Neural crest cell (in vitro differentiated cells): ENCODE results near the gene AFAP1L1. TPM values are rescaled to one million over a fixed set of nuclear protein-coding genes. Genes with fewer than 3 reads are reported as not detected.

Source experiments
- DNase-seq: peaks from one replicate; pipeline ENCODE4 v3.0.0; 2021; ENCODE audit warnings: low read depth, mixed read lengths, low spot score
- H3K27ac Mint-ChIP-seq: one replicate; pipeline ENCODE4 v1.8.0; 2021; ENCODE audit warnings: mild to moderate bottlenecking, mixed read lengths; ENCODE audit not compliant: unreplicated experiment
- H3K27me3 Mint-ChIP-seq: 2 replicates; pipeline ENCODE4 v1.8.0; 2021; ENCODE audit warnings: low read depth, mild to moderate bottlenecking, mixed read lengths
- H3K36me3 Mint-ChIP-seq: 2 replicates; pipeline ENCODE4 v1.8.0; 2021; ENCODE audit warnings: low read depth, mild to moderate bottlenecking, mixed read lengths
- H3K4me1 Mint-ChIP-seq: 2 replicates; pipeline ENCODE4 v1.8.0; 2021; ENCODE audit warnings: mixed read lengths
- H3K4me3 Mint-ChIP-seq: one replicate; pipeline ENCODE4 v1.8.0; 2021; ENCODE audit warnings: mild to moderate bottlenecking, mixed read lengths
- H3K9me3 Mint-ChIP-seq: 2 replicates; pipeline ENCODE4 v1.8.0; 2021; ENCODE audit warnings: mixed read lengths
- total RNA-seq: library from RNA; stranded (reverse); gene quantifications from 2 replicates; pipeline ENCODE4 v1.2.1, GENCODE V29; 2021
- TF ChIP-seq, protein P1 (sequence below): fragments of 200-600 bp; sonication (generic); conservative IDR thresholded peaks from 2 replicates; pipeline ENCODE4 v1.5.0; 2021; ENCODE audit warnings: antibody characterized with exemption, mild to moderate bottlenecking

Gene AFAP1L1
- total RNA-seq, 1 donor from 2014 or later: 11.6 TPM

DNA sequence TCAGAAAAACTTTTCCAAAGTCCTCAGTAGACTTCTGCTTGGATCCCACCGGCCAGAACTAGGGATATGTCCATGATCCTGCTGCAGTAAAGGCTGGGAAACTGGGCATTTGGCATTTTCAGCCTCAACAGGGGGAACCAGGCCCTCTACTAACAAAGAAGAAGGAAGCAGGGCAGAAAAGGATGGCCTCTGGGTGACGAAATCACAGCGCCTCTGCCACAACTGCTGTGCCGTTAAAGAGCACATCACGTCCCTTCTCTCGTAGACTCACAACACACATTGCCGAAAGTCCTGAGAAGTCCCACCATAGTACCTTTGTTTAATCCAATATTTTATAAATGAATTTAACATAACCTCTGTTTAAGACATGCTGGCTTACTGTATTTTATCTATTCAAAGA lies 10.4 kb upstream of the AFAP1L1 start:
- Mint-ChIP-seq H3K4me1 (no peaks in the 10 kb centered on the region), H3K9me3 (no peaks in the 10 kb centered on the region), H3K4me3 (no peak overlapping the region), H3K27ac (no peak overlapping the region), H3K27me3 (peaks cover 62% of the 10 kb centered on the region), H3K36me3 (no peaks in the 10 kb centered on the region)
- DNase-seq: no peak
- TF ChIP-seq, protein P1, sequence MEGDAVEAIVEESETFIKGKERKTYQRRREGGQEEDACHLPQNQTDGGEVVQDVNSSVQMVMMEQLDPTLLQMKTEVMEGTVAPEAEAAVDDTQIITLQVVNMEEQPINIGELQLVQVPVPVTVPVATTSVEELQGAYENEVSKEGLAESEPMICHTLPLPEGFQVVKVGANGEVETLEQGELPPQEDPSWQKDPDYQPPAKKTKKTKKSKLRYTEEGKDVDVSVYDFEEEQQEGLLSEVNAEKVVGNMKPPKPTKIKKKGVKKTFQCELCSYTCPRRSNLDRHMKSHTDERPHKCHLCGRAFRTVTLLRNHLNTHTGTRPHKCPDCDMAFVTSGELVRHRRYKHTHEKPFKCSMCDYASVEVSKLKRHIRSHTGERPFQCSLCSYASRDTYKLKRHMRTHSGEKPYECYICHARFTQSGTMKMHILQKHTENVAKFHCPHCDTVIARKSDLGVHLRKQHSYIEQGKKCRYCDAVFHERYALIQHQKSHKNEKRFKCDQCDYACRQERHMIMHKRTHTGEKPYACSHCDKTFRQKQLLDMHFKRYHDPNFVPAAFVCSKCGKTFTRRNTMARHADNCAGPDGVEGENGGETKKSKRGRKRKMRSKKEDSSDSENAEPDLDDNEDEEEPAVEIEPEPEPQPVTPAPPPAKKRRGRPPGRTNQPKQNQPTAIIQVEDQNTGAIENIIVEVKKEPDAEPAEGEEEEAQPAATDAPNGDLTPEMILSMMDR: no peak

DNA sequence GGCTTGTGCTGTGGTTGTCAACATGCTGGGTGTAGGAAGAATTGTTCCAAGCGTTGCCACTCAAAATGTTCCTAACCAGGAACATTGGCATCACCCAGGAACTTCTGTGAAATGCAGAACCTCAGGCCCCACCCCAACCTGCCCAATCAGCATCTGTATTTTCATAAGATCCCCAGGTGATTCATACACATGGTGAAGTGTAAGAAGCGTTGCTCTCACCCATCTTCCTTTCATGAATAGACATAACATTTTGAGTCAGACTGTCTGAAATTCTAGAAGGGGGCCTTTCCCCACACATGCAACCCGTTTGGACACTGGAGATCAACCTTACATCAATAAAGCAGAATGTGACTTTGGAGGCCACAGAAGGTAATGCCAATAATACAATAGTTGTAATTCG lies 9.3 kb upstream of the AFAP1L1 start:
- no peak overlapping the region for H3K27ac Mint-ChIP-seq
- H3K9me3 Mint-ChIP-seq: peaks cover 2% of the 10 kb centered on the region
- peaks cover 61% of the 10 kb centered on the region for H3K27me3 Mint-ChIP-seq
- peaks cover 6% of the 10 kb centered on the region for H3K4me1 Mint-ChIP-seq
- DNase-seq: no peak
- TF ChIP-seq, protein P1: no peak
- no peak overlapping the region for H3K4me3 Mint-ChIP-seq
- no peaks in the 10 kb centered on the region for H3K36me3 Mint-ChIP-seq

DNA sequence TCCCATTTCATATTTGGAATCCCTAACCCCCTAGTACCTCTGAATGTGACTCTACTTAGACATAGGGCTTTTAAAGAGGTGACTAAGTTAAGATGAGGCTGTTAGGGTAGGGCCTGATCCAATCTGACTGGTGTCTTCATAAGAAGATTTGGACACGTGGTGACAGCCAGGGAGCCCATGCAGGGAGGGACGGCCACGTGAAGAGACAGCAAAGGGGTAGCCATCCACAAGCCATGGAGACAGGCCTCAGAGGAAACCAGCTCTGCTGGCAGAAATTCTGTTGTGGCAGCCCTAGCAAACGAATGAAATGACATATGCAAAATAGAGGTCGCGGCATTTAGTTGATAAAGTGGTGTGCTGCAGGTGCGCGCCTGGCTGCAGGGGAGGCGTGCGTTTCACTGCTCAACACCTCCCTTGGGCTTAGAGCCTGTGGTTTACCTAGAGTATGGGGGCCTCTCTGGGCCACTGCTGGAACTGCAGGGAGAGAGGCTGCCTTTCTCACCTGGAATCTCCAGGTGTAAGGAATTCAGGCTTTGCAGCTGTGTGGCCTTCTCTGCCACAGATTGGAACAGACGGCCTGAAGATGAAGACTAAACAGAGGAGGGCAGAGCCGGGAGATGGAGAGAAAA lies 7.1 kb upstream of the AFAP1L1 start:
- Mint-ChIP-seq H3K36me3 (peaks cover 2% of the 10 kb centered on the region), H3K4me3 (no peak overlapping the region), H3K9me3 (peaks cover 12% of the 10 kb centered on the region), H3K27ac (no peak overlapping the region), H3K4me1 (peaks cover 25% of the 10 kb centered on the region), H3K27me3 (peaks cover 50% of the 10 kb centered on the region)
- no peak for DNase-seq
- TF ChIP-seq, protein P1: peak; percentile 69

DNA sequence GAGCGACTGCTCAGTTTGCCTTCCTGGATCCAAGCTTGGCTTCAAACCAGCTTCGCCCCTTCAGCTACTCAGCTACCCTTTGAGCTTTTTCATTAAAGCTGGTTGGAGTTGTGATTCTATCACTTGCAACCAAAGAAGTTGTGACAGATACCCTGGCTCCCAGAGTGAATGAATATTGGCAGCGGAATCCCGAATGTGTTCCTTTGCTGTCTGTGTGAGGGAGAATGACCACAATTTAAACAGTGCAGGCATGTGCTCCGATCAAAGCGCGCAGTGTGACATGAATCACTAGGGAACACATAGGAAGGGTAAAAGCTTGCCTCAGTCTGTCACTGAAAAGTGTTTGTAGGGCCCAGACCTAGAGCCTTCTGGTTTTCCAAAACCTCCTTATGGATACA lies 6.6 kb upstream of the AFAP1L1 start:
- TF ChIP-seq, protein P1: peak; percentile 21
- DNase-seq: no peak
- Mint-ChIP-seq H3K4me3 (no peak overlapping the region), H3K27ac (no peak overlapping the region), H3K27me3 (peaks cover 48% of the 10 kb centered on the region), H3K4me1 (peaks cover 25% of the 10 kb centered on the region), H3K9me3 (peaks cover 12% of the 10 kb centered on the region), H3K36me3 (peaks cover 2% of the 10 kb centered on the region)

DNA sequence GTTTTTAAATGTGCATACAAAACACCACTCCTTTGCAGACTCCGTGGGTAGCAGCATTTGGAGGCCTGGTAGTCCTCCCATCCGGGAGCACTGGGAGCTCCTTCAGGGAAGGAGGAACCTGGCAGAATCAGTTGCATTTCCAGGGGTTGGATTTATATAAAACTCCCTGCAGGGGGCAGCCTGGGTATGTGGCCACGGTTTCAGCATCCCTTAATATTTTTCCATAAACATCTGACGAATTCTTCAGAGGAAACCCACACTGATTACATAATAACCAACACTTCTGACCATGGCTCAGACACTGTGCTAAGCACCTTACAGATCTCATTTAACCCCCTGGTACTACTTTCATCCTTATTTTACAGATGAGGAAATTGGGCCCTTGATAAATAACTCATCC lies 6.1 kb upstream of the AFAP1L1 start:
- Mint-ChIP-seq H3K36me3 (peaks cover 2% of the 10 kb centered on the region), H3K27ac (no peak overlapping the region), H3K4me3 (no peak overlapping the region), H3K9me3 (peaks cover 12% of the 10 kb centered on the region), H3K27me3 (peaks cover 52% of the 10 kb centered on the region), H3K4me1 (peaks cover 25% of the 10 kb centered on the region)
- TF ChIP-seq, protein P1: no peak
- DNase-seq: no peak
